ENCODE data around the gene SGSM2. TPM values are rescaled to one million over a fixed set of nuclear protein-coding genes. Genes with fewer than 3 reads are reported as not detected.
A peak's percentile ranks its signal among the peaks of the same experiment; 100 is the strongest.

Gene SGSM2
- total RNA-seq, 1 donor from 2014 or later: 60.2 TPM

DNA sequence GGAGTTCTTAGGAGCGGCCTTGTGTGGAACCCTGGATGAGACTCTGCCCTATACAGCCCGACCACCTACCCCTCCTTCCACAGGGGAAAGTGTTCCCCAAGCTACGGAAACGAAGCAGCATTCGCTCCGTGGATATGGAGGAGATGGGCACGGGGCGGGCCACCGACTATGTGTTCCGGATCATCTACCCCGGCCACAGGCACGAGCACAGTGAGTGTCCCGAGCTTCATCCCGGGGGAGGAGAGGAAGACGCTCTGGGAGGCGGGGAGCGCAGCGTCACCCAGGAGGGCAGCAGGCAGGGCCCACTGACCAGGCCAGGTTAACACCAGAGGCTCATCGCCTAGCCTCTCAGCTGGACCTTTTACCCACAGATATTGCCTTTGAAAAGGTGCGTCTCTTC is 27.8 kb downstream of the SGSM2 start:
- Histone ChIP-seq H3K4me3 (no peak overlapping the region), H3K4me1 (no peaks in the 10 kb centered on the region), H3K9me3 (no peaks in the 10 kb centered on the region), H3K27me3 (no peaks in the 10 kb centered on the region), H3K36me3 (peaks cover 0 to 23% of the 10 kb centered on the region in 2 donors), H3K27ac (no peak overlapping the region)
- DNase-seq (ENCODE audit: extremely low spot score in 2 of 2): no peak
- TF ChIP-seq POLR2A (IDR thresholded peaks at IDR 0.05): no peak
- no peak for TF ChIP-seq POLR2AphosphoS5 (IDR thresholded peaks at IDR 0.05; ENCODE audit: insufficient read depth in 1 of 2, low read depth in 1 of 2)
- intact Hi-C loops (cut with DNase I): no loop called here

- no peak for DNase-seq (ENCODE audit: extremely low spot score in 2 of 2)
- no peak for TF ChIP-seq POLR2A (IDR thresholded peaks at IDR 0.05)
- TF ChIP-seq POLR2AphosphoS5 (IDR thresholded peaks at IDR 0.05; ENCODE audit: insufficient read depth in 1 of 2, low read depth in 1 of 2): peak in 1 of 2 donors; percentile 18
- TF ChIP-seq, protein P1, sequence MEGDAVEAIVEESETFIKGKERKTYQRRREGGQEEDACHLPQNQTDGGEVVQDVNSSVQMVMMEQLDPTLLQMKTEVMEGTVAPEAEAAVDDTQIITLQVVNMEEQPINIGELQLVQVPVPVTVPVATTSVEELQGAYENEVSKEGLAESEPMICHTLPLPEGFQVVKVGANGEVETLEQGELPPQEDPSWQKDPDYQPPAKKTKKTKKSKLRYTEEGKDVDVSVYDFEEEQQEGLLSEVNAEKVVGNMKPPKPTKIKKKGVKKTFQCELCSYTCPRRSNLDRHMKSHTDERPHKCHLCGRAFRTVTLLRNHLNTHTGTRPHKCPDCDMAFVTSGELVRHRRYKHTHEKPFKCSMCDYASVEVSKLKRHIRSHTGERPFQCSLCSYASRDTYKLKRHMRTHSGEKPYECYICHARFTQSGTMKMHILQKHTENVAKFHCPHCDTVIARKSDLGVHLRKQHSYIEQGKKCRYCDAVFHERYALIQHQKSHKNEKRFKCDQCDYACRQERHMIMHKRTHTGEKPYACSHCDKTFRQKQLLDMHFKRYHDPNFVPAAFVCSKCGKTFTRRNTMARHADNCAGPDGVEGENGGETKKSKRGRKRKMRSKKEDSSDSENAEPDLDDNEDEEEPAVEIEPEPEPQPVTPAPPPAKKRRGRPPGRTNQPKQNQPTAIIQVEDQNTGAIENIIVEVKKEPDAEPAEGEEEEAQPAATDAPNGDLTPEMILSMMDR (IDR thresholded peaks at IDR 0.05): no peak
- Histone ChIP-seq H3K27me3 (no peaks in the 10 kb centered on the region), H3K4me3 (no peak overlapping the region), H3K9me3 (no peaks in the 10 kb centered on the region), H3K36me3 (peaks cover 0 to 23% of the 10 kb centered on the region in 2 donors), H3K27ac (no peak overlapping the region), H3K4me1 (no peaks in the 10 kb centered on the region)
- intact Hi-C loops (cut with DNase I): no loop called here
These were observed 29.6 kb downstream of the SGSM2 start for GRCh38 chr17:2366747-2367494.

DNA sequence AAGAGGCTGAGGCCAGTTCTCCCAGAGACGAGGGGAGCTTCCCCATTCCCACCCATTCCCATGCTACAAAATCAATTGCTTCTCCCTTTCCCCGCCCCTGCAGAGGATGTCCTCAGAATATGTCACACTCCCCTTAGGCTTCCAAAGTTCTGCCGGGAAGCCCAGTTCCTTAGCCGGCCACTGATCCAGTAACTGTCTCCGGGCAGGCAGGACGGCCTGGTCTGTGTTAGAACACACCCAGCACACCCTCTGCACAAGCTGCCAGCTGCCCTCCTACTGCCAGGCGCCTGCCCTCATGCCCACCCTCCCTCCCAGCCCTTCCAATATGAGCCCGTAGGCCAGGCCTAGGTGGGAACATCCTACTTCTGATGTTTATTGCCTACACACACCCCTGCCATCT is 31.1 kb downstream of the SGSM2 start:
- no peak for DNase-seq (ENCODE audit: extremely low spot score in 2 of 2)
- peaks cover 0 to 13% of the 10 kb centered on the region in 2 donors for H3K36me3 ChIP-seq
- H3K27me3 ChIP-seq: no peaks in the 10 kb centered on the region
- no peaks in the 10 kb centered on the region for H3K4me1 ChIP-seq
- peak overlapping the region; percentile 53 for H3K27ac ChIP-seq
- H3K4me3 ChIP-seq: no peak overlapping the region
- no peaks in the 10 kb centered on the region for H3K9me3 ChIP-seq
- TF ChIP-seq, protein P1 (IDR thresholded peaks at IDR 0.05): no peak
- TF ChIP-seq POLR2AphosphoS5 (IDR thresholded peaks at IDR 0.05; ENCODE audit: insufficient read depth in 1 of 2, low read depth in 1 of 2) (no peak), POLR2A (IDR thresholded peaks at IDR 0.05) (no peak)
- intact Hi-C loops (cut with DNase I): no loop called here

DNA sequence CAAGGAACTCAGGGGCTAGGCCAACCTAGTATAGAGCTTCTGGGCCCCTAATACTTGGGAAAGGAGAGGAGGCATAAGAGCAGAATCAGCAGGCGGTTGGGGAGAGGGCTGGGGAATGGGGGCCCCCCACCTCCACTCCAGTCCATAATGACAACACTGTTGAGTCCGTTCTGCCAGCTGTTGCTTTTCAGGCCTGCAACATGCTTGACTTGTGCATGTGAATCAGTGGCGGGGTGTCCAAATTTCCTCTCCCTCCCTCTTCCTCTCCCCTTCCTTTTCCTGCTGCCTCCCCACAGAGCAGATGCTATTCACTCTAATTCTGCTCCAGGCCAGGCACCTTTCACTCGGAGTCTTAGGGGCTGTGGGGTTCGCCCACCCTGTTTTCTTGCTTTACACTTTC is 31.7 kb downstream of the SGSM2 start:
- H3K9me3 ChIP-seq: no peaks in the 10 kb centered on the region
- intact Hi-C loops (cut with DNase I): no loop called here
- no peaks in the 10 kb centered on the region for H3K27me3 ChIP-seq
- no peaks in the 10 kb centered on the region for H3K4me1 ChIP-seq
- H3K27ac ChIP-seq: peak overlapping the region; percentile 53
- H3K4me3 ChIP-seq: no peak overlapping the region
- DNase-seq (ENCODE audit: extremely low spot score in 2 of 2): no peak
- H3K36me3 ChIP-seq: peaks cover 0 to 7% of the 10 kb centered on the region in 2 donors
- no peak for TF ChIP-seq POLR2A (IDR thresholded peaks at IDR 0.05)
- no peak for TF ChIP-seq POLR2AphosphoS5 (IDR thresholded peaks at IDR 0.05; ENCODE audit: insufficient read depth in 1 of 2, low read depth in 1 of 2)
- TF ChIP-seq, protein P1 (IDR thresholded peaks at IDR 0.05): no peak

GRCh38 chr17:2369551-2370210 is 32.4 kb downstream of the SGSM2 start:
- Histone ChIP-seq H3K4me3 (no peak overlapping the region), H3K36me3 (peaks cover 0 to 11% of the 10 kb centered on the region in 2 donors), H3K27ac (peak overlapping the region; percentile 21), H3K9me3 (no peaks in the 10 kb centered on the region), H3K4me1 (no peaks in the 10 kb centered on the region), H3K27me3 (no peaks in the 10 kb centered on the region)
- TF ChIP-seq POLR2AphosphoS5 (IDR thresholded peaks at IDR 0.05; ENCODE audit: insufficient read depth in 1 of 2, low read depth in 1 of 2) (no peak), POLR2A (IDR thresholded peaks at IDR 0.05) (no peak)
- TF ChIP-seq, protein P1 (IDR thresholded peaks at IDR 0.05): no peak
- intact Hi-C loops (cut with DNase I): no loop called here
- DNase-seq (ENCODE audit: extremely low spot score in 2 of 2): no peak
